ENCODE data around the gene ANKRD23. TPM values are rescaled to one million over a fixed set of nuclear protein-coding genes. Genes with fewer than 3 reads are reported as not detected.

The ANKRD23 gene
- total and polyA plus RNA-seq, 2 of the 13 experiments (the other 11 are each of a cell fraction or from before 2014, with no cell fraction given): 1.5 to 1.6 TPM

- in situ Hi-C loops (cut with HindIII; ENCODE audit: extremely low pct_ligation_motif_present, low pct_unique_long_range_greater_than_20kb): no loop called here
- no peak for TF ChIP-seq ZNF724P (CRISPR knock-in tag; IDR thresholded peaks at IDR 0.05; ENCODE audit: borderline replicate concordance)
- TF ChIP-seq BCL3 (CRISPR knock-in tag; IDR thresholded peaks at IDR 0.05): no peak
- TF ChIP-seq ETV6 (CRISPR knock-in tag; conservative IDR thresholded peaks at IDR 0.05): no peak
- no peak for TF ChIP-seq ZNF253 (CRISPR knock-in tag; IDR thresholded peaks at IDR 0.05; ENCODE audit: borderline replicate concordance)
- no peak for TF ChIP-seq ZNF740 (CRISPR knock-in tag; IDR thresholded peaks at IDR 0.05)
- TF ChIP-seq MEIS2 (CRISPR knock-in tag; IDR thresholded peaks at IDR 0.05): no peak
- no peak for TF ChIP-seq FOXP4 (CRISPR knock-in tag; IDR thresholded peaks at IDR 0.05)
- TF ChIP-seq SMAD3 (CRISPR knock-in tag; IDR thresholded peaks at IDR 0.05): no peak
- no peak for FAIRE-seq
- ChIA-PET POLR2A (no interaction called here), CTCF (ENCODE audit: low intra/inter-chr PET ratio, low total read pairs) (no interaction called here)
- no peaks in the 10 kb centered on the region for H3K79me2 ChIP-seq (ENCODE audit: insufficient read depth, low read length)
- no peak for DNase-seq (ENCODE audit: low spot score)
- H3K27me3 ChIP-seq (ENCODE audit: control insufficient read depth in 1 of 2, insufficient read depth in 2 of 2, low read length in 2 of 2): no peaks in the 10 kb centered on the region
- intact Hi-C loops (cut with micrococcal nuclease; ENCODE audit: unreplicated experiment): no loop called here
- no peak overlapping the region for H3K4me2 ChIP-seq (ENCODE audit: low read depth, low read length)
- H3K4me1 ChIP-seq (ENCODE audit: insufficient read depth, low read length): peaks cover 17% of the 10 kb centered on the region
- peaks cover 2 to 7% of the 10 kb centered on the region in 2 experiments; a peak in 2 of 5 replicates for H3K36me3 ChIP-seq (replicated peaks in 1 of 2; ENCODE audit: control insufficient read depth in 1 of 2, insufficient read depth in 2 of 2, low read length in 2 of 2)
- H2AFZ ChIP-seq (ENCODE audit: low read length): no peak overlapping the region
- no TSS peak for BruUV-seq (replicated peaks)
- no peaks in the 10 kb centered on the region for H4K20me1 ChIP-seq (ENCODE audit: insufficient read depth, low read length)
- no peak overlapping the region for H3K9ac ChIP-seq (ENCODE audit: insufficient read depth, low read depth, low read length)
- H3K4me3 ChIP-seq (replicated peaks in 1 of 3; ENCODE audit: insufficient read depth in 1 of 3, low read depth in 2 of 3, low read length in 3 of 3): no peak overlapping the region
- H3K9me3 ChIP-seq (ENCODE audit: low read length): no peaks in the 10 kb centered on the region
- H3K27ac ChIP-seq (ENCODE audit: extremely low read length, insufficient read depth, low read length): no peak overlapping the region
- no peak for ATAC-seq
- 91% methylated on average over 6 of the region's 6 CpGs for WGBS (ENCODE audit: low lambda C conversion rate)
Observed at GRCh38 chr2:96795076-96795475, 48.7 kb downstream of the ANKRD23 start.

Measured in HepG2 (cell line).